COR-L47 (cell line): ENCODE data around the gene TRIM15.

Source experiments
- DNase-seq: peaks from one replicate; lab custom pipeline; 2025; lab: John Stamatoyannopoulos, UW

Gene TRIM15

GRCh38 chr6:30145818-30146217 is 17.5 kb upstream of the TRIM15 start:
- DNase-seq = no peak

- DNase-seq = no peak
Measured at GRCh38 chr6:30147096-30147495, 16.2 kb upstream of the TRIM15 start.

DNA sequence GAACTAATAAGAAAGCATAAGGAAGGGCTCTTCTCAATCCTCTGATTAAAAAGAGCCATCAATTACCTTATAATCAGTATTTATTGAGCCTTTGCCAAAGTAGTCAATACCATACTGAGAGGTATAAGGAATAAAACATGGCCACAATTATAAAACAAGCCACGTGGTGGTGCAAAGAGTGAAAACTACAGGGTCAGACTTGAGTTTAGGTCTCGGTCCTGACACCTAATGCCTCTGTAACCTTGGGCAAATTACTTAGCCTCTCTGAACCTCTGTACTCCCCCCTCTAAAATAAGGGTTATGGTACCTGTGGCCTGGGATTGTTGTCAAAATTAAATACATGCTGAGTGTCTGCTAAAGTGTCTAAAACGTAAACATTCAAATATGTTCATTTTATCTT is 14.1 kb upstream of the TRIM15 start:
- DNase-seq = no peak

DNA sequence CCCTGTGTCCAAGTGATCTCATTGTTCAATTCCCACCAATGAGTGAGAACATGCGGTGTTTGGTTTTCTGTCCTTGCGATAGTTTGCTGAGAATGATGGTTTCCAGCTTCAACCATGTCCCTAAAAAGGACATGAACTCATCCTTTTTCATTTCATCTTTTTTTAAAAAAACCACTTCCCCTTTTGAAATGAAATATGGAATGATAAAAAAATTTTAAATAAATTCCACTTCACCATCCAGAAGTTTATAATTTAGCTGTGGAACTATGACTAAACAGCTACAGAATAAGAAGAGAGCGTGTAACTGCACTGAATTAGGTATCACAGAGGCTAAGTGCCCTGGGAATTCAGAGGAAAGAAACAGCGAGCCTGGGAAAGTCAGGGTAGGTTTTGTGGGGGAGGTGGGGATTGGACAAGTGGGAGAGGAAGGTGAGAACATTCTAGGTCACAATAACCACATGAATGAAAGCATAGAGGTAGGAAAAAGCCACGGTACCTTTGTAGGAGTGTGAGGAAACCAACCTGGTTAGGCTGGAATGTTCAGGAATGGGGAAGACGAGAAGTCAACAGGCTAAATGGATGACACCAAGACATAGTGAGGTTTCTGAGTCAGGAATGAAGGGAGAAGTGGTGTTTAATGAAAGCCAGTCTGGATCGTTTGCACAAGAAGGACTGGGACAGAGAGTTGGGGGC is 13.3 kb upstream of the TRIM15 start:
- no peak for DNase-seq

DNA sequence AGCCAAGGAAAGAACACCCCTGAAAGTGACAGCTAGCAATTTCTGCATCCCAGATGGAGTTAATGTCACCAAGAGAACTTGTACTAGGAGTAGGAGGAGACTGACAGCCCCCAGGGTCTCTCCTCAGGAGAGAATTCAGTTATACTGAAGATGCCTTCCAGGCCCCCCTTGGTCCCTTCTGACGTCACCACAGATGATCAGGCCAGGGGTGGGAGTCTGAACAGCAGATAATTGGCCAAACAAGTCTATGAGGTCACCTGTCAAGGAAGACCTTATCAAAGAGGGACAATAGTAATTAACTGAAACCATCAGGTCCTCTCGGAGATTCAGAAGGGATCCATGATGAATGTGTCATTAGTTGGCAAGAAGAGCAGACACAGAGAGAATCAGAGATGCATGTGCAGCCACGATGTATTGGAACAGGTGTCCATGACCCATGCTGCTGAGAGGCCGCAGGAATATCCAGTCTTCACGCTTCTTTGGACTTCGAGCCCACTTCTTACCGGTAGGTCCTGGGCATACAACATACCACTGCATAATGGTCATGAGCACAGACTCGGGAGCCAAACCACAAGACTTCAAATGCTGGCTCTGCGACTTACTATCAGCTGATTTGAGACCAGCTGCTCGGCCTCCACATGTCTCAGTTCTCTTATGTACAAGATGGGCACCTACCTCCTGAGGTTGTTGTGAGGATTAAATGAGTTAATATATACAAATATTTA is 12.5 kb upstream of the TRIM15 start:
- no peak for DNase-seq

- DNase-seq = no peak
Measured at GRCh38 chr6:30151580-30151979, 11.8 kb upstream of the TRIM15 start.

- no peak for DNase-seq
Measured at GRCh38 chr6:30152016-30152673, 11.2 kb upstream of the TRIM15 start.

- DNase-seq = no peak
Measured at GRCh38 chr6:30152910-30153610, 10.3 kb upstream of the TRIM15 start.

DNA sequence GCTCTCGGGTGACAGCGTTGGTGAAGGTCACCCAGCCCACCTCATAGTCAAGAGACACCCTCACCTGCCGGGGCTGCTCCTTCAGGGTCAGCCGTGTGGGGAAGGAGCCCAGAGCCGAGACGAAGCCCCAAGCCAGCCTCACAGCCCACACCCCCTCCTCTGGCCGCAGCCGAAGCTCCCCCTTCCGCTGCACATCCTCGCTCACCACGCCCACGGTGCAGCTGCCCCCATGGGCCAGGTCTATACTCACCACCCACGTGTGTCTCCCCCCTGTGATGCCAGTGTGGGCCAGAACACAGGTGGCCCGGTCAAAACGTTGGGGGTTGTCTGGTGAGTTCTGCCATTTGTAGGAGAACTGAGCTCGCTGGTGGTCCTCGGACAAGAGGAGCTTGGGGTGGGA is 9.3 kb upstream of the TRIM15 start:
- no peak for DNase-seq

DNA sequence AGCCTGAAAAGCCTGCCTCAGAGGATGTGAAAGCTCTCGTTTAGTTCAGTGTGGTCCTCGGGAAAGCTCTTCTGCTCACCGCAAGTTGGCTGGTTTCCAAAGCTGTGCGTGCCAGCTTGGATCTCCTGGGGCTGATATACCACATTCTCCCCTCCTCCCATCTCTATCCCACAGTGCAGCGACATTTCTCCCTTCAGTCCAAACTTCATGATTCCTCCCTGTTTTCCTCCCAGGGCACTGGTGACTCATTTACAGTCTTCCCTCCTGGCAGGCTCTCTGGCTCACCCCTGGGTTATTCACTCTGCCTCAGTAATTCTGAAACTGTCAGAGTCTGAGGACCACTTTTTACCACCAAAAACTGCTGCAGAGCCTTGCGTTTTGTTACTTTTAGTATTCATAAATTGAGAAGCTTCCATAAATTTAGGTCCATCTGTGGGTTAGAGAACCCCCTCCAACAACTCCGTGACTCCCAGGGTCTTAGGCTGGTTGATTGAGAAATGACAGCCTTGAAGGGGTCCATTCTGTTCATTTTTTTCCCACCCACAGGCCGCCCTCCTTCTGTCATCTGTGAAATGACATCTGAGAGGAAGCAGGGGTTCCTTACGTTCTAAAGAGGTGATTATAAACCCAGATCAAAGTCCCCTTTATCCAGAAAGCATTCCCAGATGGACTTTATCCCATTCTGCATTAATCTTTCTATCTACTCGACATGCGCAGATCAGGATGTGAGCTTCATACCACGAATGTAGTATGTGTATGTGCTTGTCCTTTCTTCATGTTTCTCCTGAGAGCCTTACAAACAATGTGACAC is 8.4 kb upstream of the TRIM15 start:
- no peak for DNase-seq

- no peak for DNase-seq
Measured at GRCh38 chr6:30155520-30156261, 7.7 kb upstream of the TRIM15 start.

- no peak for DNase-seq
Measured at GRCh38 chr6:30156262-30156599, 7.1 kb upstream of the TRIM15 start.

DNA sequence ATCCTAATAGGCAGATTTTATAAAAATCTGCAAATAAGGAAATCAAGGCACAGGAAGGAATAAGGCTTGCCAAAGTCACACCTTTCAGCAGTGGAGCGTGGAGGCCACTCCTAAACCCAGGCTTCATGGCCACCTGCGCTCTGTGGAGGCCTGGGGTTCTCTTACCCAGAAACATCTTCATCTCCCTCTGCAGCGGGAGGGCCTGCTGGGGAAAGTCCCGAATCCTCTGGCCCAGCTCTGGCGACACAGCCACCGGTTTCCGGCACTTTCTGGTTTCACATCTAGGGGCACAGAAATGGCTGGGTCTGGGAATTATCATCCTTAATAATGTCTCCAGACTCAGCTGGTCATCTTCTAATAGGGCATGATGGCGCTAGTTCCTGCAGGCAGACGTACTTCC is 6.6 kb upstream of the TRIM15 start:
- DNase-seq = no peak

DNA sequence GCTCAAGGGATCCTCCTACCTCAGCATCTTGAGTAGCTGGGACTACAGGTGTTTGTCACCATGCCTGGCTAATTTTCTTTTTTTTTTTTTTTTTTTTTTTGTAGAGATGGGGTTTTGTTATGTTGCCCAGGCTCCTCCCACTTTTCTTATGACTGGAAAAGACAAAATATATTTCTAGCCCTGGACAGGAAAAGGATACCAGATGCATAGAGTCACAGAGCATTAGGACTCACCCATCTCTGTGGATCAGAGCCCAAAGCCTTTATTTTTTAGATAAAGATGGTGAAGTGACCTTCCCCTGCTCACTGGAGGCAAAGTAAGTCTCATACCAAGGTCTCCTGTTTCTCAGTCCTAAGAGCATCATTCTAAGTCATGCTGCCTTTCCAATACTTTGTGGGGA is 5.8 kb upstream of the TRIM15 start:
- no peak for DNase-seq

DNA sequence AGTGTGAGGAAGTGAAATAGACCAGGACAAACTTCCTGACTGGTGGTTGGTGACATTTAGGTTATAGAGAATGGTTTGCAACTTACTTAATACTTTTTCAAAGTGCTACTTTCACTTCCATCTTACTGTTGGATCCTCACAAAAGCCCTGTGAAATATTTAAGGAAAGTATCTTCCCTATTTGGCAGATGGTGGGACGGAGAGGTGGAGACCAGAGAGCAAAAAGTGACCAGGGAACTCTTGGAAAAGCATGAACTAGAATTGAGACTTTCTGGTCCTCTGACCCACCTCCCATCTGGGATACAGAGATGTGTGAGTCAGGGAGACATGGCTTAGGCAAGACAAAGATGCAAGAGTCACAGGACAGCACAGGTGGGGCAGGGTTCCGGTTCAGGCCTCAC is 5.3 kb upstream of the TRIM15 start:
- DNase-seq = no peak

DNA sequence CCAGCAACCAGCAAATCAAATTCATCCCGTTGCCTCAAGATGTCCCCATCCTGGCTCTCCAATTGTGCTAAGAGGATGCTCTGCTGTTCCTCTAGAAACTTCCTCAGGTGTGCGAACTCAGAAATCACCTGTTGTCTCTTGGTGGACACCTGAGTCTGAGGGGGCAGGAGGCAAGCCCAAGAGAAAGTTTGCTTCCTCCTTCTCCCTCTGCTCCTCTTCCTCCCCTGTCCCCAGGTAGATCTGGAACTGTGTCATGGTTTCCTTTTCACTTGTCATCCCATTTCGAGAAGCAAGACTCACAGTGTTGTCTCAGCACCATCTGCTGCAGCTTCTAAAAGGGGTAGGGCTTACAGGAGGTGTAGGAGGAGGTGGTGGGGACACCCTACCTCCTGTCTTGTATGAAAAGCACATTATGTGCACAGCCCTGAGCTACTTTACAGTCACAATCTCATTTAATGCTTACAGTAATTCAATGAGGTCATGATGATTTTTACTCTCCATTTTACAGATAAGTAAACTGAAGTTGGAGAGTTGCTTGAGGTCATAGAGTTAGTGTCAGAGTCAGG is 4.8 kb upstream of the TRIM15 start:
- no peak for DNase-seq

- DNase-seq = no peak
Measured at GRCh38 chr6:30160008-30160784, 3.1 kb upstream of the TRIM15 start.

- DNase-seq = no peak
Measured at GRCh38 chr6:30160785-30161531, 2.4 kb upstream of the TRIM15 start, which contains the start of gene TRIM10. TSS of gene TRIM10 (minus strand) at chr6:30161211. CDS start at chr6:30160858, 353 bp downstream.
